ENCODE measurements around the gene EVI5.

- TF ChIP-seq EZH2 (IDR thresholded peaks at IDR 0.05; ENCODE audit: borderline replicate concordance, low read depth, low read length, poor library complexity, severe bottlenecking) (no peak), CTCF (conservative IDR thresholded peaks at IDR 0.05; ENCODE audit: low read depth, low read length) (no peak)
Measured at GRCh38 chr1:92817137-92817697, 32.3 kb upstream of the EVI5 start.
